ENCODE measurements around the gene DNTTIP2.

DNTTIP2 gene

DNA sequence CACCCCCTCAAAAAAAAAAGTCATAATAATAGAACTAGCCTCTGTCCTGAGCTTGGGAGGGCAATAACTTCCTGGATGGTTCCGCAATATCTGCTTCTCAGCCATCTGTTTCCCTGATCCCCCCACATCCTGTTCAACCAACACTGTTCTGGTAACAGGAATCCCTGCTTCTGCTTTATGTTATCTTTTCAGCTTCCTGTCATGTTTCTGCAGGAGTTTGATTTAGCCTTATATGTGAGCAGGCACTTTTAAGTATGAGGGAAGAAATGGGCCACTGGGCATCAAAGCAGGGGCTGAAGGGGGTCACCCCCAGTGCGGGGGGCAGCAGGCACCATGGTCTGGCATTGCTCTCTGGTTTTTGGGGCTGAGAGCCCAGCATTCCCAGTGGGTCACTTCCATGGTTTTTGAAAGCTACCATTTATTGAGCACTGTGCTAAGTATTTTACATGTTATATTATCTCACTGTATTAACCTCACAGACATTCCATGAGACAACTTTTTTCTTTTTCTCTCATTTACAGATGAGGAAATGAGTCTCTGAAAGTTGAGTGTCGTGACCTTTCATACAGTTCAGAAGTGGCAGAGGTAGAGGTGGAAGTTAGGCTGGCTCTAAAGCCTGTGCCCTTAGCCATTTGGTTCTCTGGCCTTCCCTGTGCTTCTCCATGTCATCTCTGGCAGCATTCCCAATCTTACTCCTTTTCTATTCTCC, 61.9 kb downstream of the DNTTIP2 start:
- DNase-seq, result peak in 7 of 58 donors; percentile 3 to 27 (median 14)

Data from anterior cingulate cortex (tissue), 58 donors.